Skeletal muscle tissue (tissue), 4 donors: Measurements from ENCODE around the gene PSMA7. TPM values are rescaled to one million over a fixed set of nuclear protein-coding genes. Genes with fewer than 3 reads are reported as not detected.

ENCODE experiments used
- H3K27ac ChIP-seq: one replicate; pipeline ENCODE4 v1.7.0; 2013; ENCODE audit warnings: mild to moderate bottlenecking, low read depth, low read length, inconsistent platforms
- H3K27me3 ChIP-seq, 3 donors: one replicate each; pipeline ENCODE4 v1.7.0; 2013; ENCODE audit warnings: low read length in 3 of 3; ENCODE audit not compliant: control insufficient read depth in 3 of 3, insufficient read depth in 3 of 3
- H3K36me3 ChIP-seq, 3 donors: one replicate each; pipeline ENCODE4 v1.7.0; 2013; ENCODE audit warnings: low read length in 3 of 3; ENCODE audit not compliant: control insufficient read depth in 3 of 3, insufficient read depth in 3 of 3
- H3K4me1 ChIP-seq, 3 donors: one replicate each; pipeline ENCODE4 v1.7.0; 2013; ENCODE audit warnings: low read length in 3 of 3, mild to moderate bottlenecking in 3 of 3; ENCODE audit not compliant: control insufficient read depth in 3 of 3, insufficient read depth in 3 of 3
- H3K4me3 ChIP-seq, 3 donors: one replicate each; pipeline ENCODE4 v1.7.0; 2013; ENCODE audit warnings: low read length in 3 of 3
- H3K9ac ChIP-seq, 3 donors: one replicate each; pipeline ENCODE4 v1.7.0; 2013; ENCODE audit warnings: low read length in 3 of 3, mild to moderate bottlenecking in 3 of 3, moderate library complexity in 2 of 3, low read depth in 1 of 3
- H3K9me3 ChIP-seq, 3 donors: one replicate each; pipeline ENCODE4 v1.7.0; 2013; ENCODE audit warnings: low read length in 3 of 3; ENCODE audit not compliant: control insufficient read depth in 3 of 3
- total RNA-seq: library from RNA; depleted of rRNA; stranded (reverse); fragments of >200 nt; gene quantifications from one replicate; pipeline ENCODE4 v1.2.3, GENCODE V29; 2014
- donor health status: Osteomylitis.

Gene PSMA7
- total RNA-seq, 1 donor from 2014 or later = 121 TPM

DNA sequence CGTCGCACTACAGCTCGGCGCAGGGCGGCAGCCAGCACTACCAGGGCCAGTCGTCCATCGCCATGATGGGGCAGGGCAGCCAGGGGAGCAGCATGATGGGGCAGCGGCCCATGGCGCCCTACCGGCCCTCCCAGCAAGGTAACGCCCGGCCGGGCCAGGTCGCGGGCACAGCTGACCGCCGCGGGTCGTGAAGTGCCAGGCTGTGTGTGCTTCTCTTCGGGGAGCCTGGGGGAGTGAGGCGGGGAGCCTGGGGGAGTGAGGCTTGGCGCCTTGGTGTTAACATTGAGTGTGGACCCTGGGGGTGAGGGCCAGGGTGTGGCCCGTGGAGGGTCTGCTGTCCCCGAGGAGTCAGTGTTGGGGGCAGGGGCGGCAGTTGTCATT is 20.3 kb upstream of the PSMA7 start:
- H3K27ac ChIP-seq = no peak overlapping the region
- H3K36me3 ChIP-seq = peaks cover 52 to 56% (median 53%) of the 10 kb centered on the region in 3 donors
- peaks cover 6 to 21% (median 6%) of the 10 kb centered on the region in 3 donors for H3K4me1 ChIP-seq
- H3K27me3 ChIP-seq = no peaks in the 10 kb centered on the region
- H3K9ac ChIP-seq = no peak overlapping the region
- no peaks in the 10 kb centered on the region for H3K9me3 ChIP-seq
- H3K4me3 ChIP-seq = no peak overlapping the region

DNA sequence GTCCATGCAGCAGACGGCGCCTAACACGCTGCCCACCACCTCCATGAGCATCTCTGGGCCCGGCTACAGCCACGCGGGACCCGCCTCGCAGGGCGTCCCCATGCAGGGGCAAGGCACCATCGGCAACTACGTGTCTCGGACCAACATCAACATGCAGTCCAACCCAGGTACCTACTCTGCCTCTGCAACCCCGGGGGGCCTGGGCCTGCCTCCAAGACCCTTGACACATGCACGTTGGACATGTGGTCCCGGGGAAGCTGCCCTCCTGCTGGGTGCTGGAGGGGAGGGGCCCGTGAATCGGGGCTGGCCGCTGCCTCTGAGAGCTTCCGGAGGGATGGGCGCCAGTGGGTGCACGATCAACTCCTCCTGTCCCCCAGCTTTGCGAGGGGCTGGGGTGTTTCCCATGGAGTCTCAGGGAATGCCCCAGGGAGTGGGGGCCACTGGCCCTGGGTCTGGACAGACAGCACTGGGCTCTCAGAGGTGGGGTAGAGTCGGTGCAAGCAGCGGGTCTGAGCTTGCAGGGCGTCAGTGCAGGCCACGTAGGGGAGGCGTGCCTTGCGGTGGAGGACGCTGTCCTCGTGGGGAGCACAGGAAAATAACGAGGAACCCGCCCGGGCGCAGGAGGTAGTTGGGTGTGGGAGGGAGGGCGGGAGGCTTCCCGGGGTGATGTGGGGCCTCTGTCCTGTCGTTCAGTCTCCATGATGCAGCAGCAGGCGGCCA is 19.7 kb upstream of the PSMA7 start:
- H3K9me3 ChIP-seq = no peaks in the 10 kb centered on the region

DNA sequence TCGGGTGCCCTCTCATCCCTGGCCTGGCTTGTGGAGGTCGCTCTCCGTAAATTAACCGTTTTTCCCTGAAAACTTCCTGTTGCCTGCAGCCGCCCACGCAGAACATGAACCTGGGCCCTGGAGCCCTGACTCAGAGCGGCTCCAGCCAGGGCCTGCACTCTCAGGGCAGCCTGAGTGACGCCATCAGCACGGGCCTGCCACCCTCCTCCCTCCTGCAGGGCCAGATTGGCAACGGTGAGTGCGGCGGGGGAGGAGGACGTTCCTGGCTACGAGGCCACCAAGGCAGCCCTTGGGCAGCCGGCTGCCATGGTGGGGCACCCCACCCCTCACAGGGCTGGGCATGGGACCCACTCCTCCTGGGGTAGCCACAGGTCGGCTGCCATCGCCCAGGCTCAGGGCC is 18.2 kb upstream of the PSMA7 start:
- Histone ChIP-seq H3K27me3 (no peaks in the 10 kb centered on the region), H3K9me3 (no peaks in the 10 kb centered on the region), H3K36me3 (peaks cover 48 to 51% (median 49%) of the 10 kb centered on the region in 3 donors), H3K9ac (no peak overlapping the region), H3K27ac (no peak overlapping the region), H3K4me3 (no peak overlapping the region), H3K4me1 (peaks cover 11 to 29% (median 18%) of the 10 kb centered on the region in 3 donors)

More for the DNA sequence above, 19.7 kb upstream of the PSMA7 start:
- peaks cover 6 to 21% (median 6%) of the 10 kb centered on the region in 3 donors for H3K4me1 ChIP-seq
- H3K9ac ChIP-seq = no peak overlapping the region
- H3K36me3 ChIP-seq = peaks cover 50 to 52% (median 51%) of the 10 kb centered on the region in 3 donors
- no peaks in the 10 kb centered on the region for H3K27me3 ChIP-seq
- H3K4me3 ChIP-seq = no peak overlapping the region
- H3K27ac ChIP-seq = no peak overlapping the region

DNA sequence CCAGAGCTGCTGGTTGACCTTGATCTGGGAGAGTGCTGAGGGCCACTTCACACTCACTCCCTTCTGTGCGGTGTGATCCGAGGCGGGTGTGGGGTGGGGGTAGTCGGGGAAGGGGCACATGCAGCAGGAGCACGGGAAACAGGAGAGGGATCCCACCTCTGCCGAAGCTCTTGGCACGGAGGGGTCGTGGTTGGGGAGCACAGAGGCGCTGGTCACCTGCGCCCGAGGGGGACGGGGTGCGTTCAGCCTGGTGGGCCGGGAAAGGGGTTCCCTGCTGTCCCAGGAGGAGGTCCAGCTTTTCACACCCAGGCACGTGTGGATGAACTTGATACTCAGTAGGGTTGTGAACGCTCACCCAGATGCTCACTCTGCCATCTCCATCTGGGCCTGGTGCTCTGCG is 17.7 kb upstream of the PSMA7 start:
- Histone ChIP-seq H3K36me3 (peaks cover 43 to 46% (median 44%) of the 10 kb centered on the region in 3 donors), H3K27ac (no peak overlapping the region), H3K27me3 (no peaks in the 10 kb centered on the region), H3K4me1 (peaks cover 11 to 29% (median 18%) of the 10 kb centered on the region in 3 donors), H3K4me3 (no peak overlapping the region), H3K9me3 (no peaks in the 10 kb centered on the region), H3K9ac (no peak overlapping the region)

DNA sequence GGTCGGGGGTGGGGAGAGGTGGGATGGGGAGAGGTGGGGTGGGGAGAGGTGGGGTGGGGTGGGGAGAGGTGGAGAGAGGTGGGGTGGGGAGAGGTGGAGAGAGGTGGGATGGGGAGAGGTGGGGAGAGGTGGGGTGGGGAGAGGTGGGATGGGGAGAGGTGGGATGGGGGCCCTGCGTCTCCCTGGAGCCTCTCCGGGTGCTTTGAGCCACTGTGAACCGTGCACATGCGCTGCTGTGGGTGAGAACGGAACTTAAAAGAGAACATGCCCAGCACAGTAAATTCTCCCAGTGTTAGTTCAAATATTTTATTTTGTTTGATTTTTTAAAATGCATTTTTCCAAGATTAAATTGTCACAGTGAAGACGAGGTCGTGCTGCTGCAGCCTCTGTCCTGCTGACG is 17.1 kb upstream of the PSMA7 start:
- Histone ChIP-seq H3K27me3 (no peaks in the 10 kb centered on the region), H3K9ac (no peak overlapping the region), H3K9me3 (no peaks in the 10 kb centered on the region), H3K27ac (no peak overlapping the region), H3K4me1 (peaks cover 11 to 29% (median 18%) of the 10 kb centered on the region in 3 donors), H3K36me3 (peaks cover 37 to 40% (median 38%) of the 10 kb centered on the region in 3 donors), H3K4me3 (no peak overlapping the region)

DNA sequence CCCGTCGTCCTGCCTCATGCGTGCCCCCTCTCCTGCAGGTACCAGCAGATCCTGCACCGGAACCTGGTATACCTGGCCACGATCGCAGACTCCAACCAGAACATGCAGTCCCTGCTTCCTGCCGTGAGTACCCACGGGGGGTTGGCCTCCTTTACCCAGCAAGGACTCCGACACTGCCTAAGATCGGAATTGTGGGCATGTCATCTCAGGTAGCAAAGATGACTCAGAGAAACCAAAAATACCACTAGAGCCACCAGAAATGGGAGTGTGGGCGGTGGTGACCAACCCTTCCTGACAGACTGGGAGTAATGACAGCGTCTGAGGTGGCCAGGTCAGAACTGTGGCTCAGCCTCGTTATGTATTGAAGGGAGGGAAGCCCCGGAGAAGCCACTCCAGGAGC is 16.6 kb upstream of the PSMA7 start:
- Histone ChIP-seq H3K36me3 (peaks cover 32 to 36% (median 35%) of the 10 kb centered on the region in 3 donors), H3K4me1 (peaks cover 11 to 29% (median 18%) of the 10 kb centered on the region in 3 donors), H3K9ac (peak overlapping the region in 2 of 3 donors; percentile 51 to 54), H3K9me3 (no peaks in the 10 kb centered on the region), H3K4me3 (peak overlapping the region in 1 of 3 donors; percentile 29), H3K27ac (no peak overlapping the region), H3K27me3 (no peaks in the 10 kb centered on the region)

DNA sequence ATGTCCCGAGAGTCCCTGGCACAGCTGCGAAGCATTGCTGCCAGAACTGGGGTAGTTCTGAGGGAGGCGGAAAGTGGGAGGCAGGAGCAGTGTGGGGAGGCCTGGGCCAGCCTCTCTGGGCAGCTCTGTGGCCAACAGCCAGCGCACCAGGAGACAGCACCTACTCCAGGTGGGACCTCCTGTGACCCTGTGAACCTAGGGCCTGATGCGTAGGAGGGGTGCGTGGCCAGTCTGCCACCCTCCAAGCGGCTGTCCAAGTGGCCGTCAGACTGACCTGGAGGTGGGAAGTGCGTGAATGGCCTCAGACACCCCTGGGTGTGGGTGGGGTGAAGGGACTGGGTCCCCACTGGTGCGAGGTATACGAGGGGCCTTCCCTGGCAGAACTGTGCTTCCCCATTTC is 15.9 kb upstream of the PSMA7 start:
- Histone ChIP-seq H3K27ac (no peak overlapping the region), H3K27me3 (no peaks in the 10 kb centered on the region), H3K36me3 (peaks cover 25 to 34% (median 31%) of the 10 kb centered on the region in 3 donors), H3K9ac (no peak overlapping the region), H3K9me3 (no peaks in the 10 kb centered on the region), H3K4me1 (peaks cover 11 to 29% (median 18%) of the 10 kb centered on the region in 3 donors), H3K4me3 (no peak overlapping the region)

DNA sequence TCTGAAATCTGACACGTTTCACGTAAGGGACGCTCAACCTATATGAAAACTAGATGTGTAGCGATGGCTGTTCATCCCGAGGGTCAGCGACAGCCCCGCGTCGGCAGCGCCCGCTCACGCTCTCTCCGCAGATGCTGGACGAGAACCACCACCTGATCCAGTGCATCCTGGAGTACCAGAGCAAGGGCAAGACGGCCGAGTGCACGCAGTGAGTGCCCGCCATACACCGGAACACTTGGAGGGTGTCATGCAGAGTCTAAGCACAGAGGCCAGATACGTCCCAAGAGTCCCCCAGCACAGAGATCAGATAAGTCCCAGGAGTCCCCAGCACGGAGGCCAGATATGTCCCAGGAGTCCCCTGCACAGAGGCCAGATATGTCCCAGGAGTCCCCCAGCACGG is 15.3 kb upstream of the PSMA7 start:
- no peak overlapping the region for H3K9ac ChIP-seq
- no peak overlapping the region for H3K27ac ChIP-seq
- H3K27me3 ChIP-seq = no peaks in the 10 kb centered on the region
- H3K4me3 ChIP-seq = no peak overlapping the region
- H3K36me3 ChIP-seq = peaks cover 21 to 32% (median 28%) of the 10 kb centered on the region in 3 donors
- peaks cover 11 to 29% (median 18%) of the 10 kb centered on the region in 3 donors for H3K4me1 ChIP-seq
- H3K9me3 ChIP-seq = no peaks in the 10 kb centered on the region

DNA sequence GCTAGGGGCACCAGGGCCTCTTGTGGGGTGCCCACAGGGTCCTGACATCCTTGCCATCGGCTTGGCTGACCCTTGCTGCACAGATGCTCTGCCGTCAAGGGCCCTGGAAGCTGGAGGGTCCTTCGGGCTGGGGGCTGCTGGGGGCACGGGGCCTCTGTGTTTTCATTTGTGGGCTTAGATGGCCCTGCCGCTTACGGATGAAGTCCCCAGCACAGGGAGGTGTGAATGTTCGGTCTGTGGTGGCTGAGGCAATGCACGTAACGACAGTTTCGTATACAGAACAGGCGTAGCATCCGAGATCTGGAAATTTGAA is 14.8 kb upstream of the PSMA7 start:
- H3K9me3 ChIP-seq = no peaks in the 10 kb centered on the region
- peaks cover 18 to 31% (median 27%) of the 10 kb centered on the region in 3 donors for H3K36me3 ChIP-seq
- H3K9ac ChIP-seq = no peak overlapping the region
- H3K4me3 ChIP-seq = no peak overlapping the region
- peaks cover 11 to 29% (median 18%) of the 10 kb centered on the region in 3 donors for H3K4me1 ChIP-seq
- no peak overlapping the region for H3K27ac ChIP-seq
- no peaks in the 10 kb centered on the region for H3K27me3 ChIP-seq

DNA sequence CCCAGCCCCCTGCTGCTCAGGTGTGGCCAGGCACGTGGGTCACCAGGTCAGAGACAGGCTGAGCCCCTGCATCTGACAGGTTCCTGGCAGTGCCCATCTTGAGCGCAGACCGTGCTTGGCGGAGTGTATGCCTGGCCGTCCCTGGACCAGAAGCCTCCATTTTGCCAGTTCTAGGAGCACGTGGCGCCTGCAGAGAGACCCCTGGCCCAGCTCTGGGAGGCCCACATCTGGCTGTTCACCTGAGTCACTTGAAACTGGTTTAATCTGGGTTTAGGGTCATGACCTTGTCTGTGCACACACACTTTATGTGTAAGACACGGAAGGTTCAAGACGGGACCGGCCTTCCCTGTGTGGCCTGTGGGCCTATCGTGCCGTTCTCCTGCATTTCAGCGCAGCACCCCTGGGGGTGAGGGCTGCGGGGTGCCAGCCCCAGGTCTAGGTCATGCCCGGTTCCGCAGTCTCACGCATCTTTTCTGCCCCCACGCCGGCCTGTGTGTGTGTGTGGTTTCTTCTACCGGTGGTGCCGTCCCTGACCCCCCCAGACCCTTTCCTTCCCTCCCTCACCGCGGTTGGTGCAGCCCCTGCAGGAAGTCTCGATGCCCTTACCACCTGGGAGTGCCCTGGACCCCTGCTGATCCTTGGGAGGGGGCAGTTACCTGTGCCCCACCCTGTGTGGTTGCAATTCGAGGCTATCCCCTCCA is 14.3 kb upstream of the PSMA7 start:
- Histone ChIP-seq H3K4me1 (peaks cover 11 to 29% (median 18%) of the 10 kb centered on the region in 3 donors), H3K36me3 (peaks cover 14 to 26% (median 22%) of the 10 kb centered on the region in 3 donors), H3K4me3 (no peak overlapping the region), H3K27me3 (no peaks in the 10 kb centered on the region), H3K9me3 (no peaks in the 10 kb centered on the region), H3K27ac (no peak overlapping the region), H3K9ac (peak overlapping the region in 1 of 3 donors; percentile 50)
